ENCODE data around the gene CAMKK2. TPM values are rescaled to one million over a fixed set of nuclear protein-coding genes. Genes with fewer than 3 reads are reported as not detected.

CAMKK2 gene
- total RNA-seq, 1 experiment from 2014 or later = 26.7 TPM

- no peak for TF ChIP-seq CTCF (conservative IDR thresholded peaks at IDR 0.05)
- no peak for TF ChIP-seq EZH2 (IDR thresholded peaks at IDR 0.05; ENCODE audit: low read depth)
- H3F3A ChIP-seq (ENCODE audit: insufficient read depth, low read depth) = no peaks in the 10 kb centered on the region
- H2AFZ ChIP-seq = no peak overlapping the region
- no peaks in the 10 kb centered on the region for H4K20me1 ChIP-seq (ENCODE audit: insufficient read depth)
- intact Hi-C loops (cut with micrococcal nuclease; ENCODE audit: unreplicated experiment) = no loop called here
- ChIA-PET CTCF (no interaction called here), POLR2A (ENCODE audit: unreplicated experiment) (no interaction called here)
- BruUV-seq (replicated peaks) = no TSS peak
- H3K27me3 ChIP-seq (ENCODE audit: insufficient read depth, low read depth) = no peaks in the 10 kb centered on the region
- no peak for DNase-seq
- no peak overlapping the region for H3K4me2 ChIP-seq
- no peak overlapping the region for H3K27ac ChIP-seq
- H3K9me3 ChIP-seq (ENCODE audit: insufficient read depth, low read depth) = no peaks in the 10 kb centered on the region
- H3K79me2 ChIP-seq (ENCODE audit: low read depth) = no peaks in the 10 kb centered on the region
- H3K4me3 ChIP-seq = no peak overlapping the region
- H3K9me2 ChIP-seq (ENCODE audit: insufficient read depth) = no peaks in the 10 kb centered on the region
- peaks cover 39% of the 10 kb centered on the region for H3K36me3 ChIP-seq (ENCODE audit: low read depth)
- H3K4me1 ChIP-seq (replicated peaks; ENCODE audit: insufficient read depth) = no peaks in the 10 kb centered on the region
Measured at GRCh38 chr12:121330195-121330594, 33.7 kb upstream of the CAMKK2 start.

GRCh38 chr12:121328620-121329019 lies 32.1 kb upstream of the CAMKK2 start:
- Histone ChIP-seq H3K9me3 (ENCODE audit: insufficient read depth, low read depth) (no peaks in the 10 kb centered on the region), H4K20me1 (ENCODE audit: insufficient read depth) (no peaks in the 10 kb centered on the region), H3K36me3 (ENCODE audit: low read depth) (peaks cover 35% of the 10 kb centered on the region), H3K4me1 (replicated peaks; ENCODE audit: insufficient read depth) (no peaks in the 10 kb centered on the region), H3F3A (ENCODE audit: insufficient read depth, low read depth) (no peaks in the 10 kb centered on the region), H3K9me2 (ENCODE audit: insufficient read depth) (no peaks in the 10 kb centered on the region), H3K27ac (no peak overlapping the region), H2AFZ (no peak overlapping the region), H3K4me3 (no peak overlapping the region), H3K79me2 (ENCODE audit: low read depth) (no peaks in the 10 kb centered on the region), H3K27me3 (ENCODE audit: insufficient read depth, low read depth) (no peaks in the 10 kb centered on the region), H3K4me2 (no peak overlapping the region)
- BruUV-seq (replicated peaks) = no TSS peak
- TF ChIP-seq EZH2 (IDR thresholded peaks at IDR 0.05; ENCODE audit: low read depth) (no peak), CTCF (conservative IDR thresholded peaks at IDR 0.05) (no peak)
- intact Hi-C loops (cut with micrococcal nuclease; ENCODE audit: unreplicated experiment) = no loop called here
- CTCF ChIA-PET = interaction anchor here (1.0 kb wide), 1 partner anchor 269 kb away, joined by 3 read pairs; no protein-coding TSS in a partner anchor
- POLR2A ChIA-PET (ENCODE audit: unreplicated experiment) = no interaction called here
- DNase-seq = no peak

- Histone ChIP-seq H3K4me3 (no peak overlapping the region), H3K9me2 (ENCODE audit: insufficient read depth) (no peaks in the 10 kb centered on the region), H2AFZ (no peak overlapping the region), H3K27ac (no peak overlapping the region), H3K79me2 (ENCODE audit: low read depth) (no peaks in the 10 kb centered on the region), H3F3A (ENCODE audit: insufficient read depth, low read depth) (no peaks in the 10 kb centered on the region), H3K4me2 (no peak overlapping the region), H3K36me3 (ENCODE audit: low read depth) (peaks cover 32% of the 10 kb centered on the region), H3K4me1 (replicated peaks; ENCODE audit: insufficient read depth) (no peaks in the 10 kb centered on the region), H3K9me3 (ENCODE audit: insufficient read depth, low read depth) (no peaks in the 10 kb centered on the region), H3K27me3 (ENCODE audit: insufficient read depth, low read depth) (no peaks in the 10 kb centered on the region), H4K20me1 (ENCODE audit: insufficient read depth) (no peaks in the 10 kb centered on the region)
- CTCF ChIA-PET = no interaction called here
- no TSS peak for BruUV-seq (replicated peaks)
- POLR2A ChIA-PET (ENCODE audit: unreplicated experiment) = interaction anchor here (0.6 kb wide), 1 partner anchor 101 kb away, joined by 3 read pairs; no protein-coding TSS in a partner anchor
- no peak for TF ChIP-seq EZH2 (IDR thresholded peaks at IDR 0.05; ENCODE audit: low read depth)
- no peak for TF ChIP-seq CTCF (conservative IDR thresholded peaks at IDR 0.05)
- intact Hi-C loops (cut with micrococcal nuclease; ENCODE audit: unreplicated experiment) = no loop called here
- no peak for DNase-seq
Measured at GRCh38 chr12:121326996-121327674, 30.6 kb upstream of the CAMKK2 start.

All from PC-9 (cell line).